B cell (primary cell): ENCODE results near the gene NCK1.

ENCODE experiments used
- CTCF ChIP-seq: fragments of 200-600 bp; IDR thresholded peaks from one replicate; pipeline ENCODE4 v1.8.0; 2022; ENCODE audit warnings: antibody characterized with exemption, mild to moderate bottlenecking
- EZH2 ChIP-seq: IDR thresholded peaks from 2 replicates; pipeline ENCODE4 v1.6.1; 2012; ENCODE audit warnings: borderline replicate concordance, low read depth, mild to moderate bottlenecking, moderate library complexity, low read length; ENCODE audit not compliant: insufficient read depth, poor library complexity, severe bottlenecking

DNA sequence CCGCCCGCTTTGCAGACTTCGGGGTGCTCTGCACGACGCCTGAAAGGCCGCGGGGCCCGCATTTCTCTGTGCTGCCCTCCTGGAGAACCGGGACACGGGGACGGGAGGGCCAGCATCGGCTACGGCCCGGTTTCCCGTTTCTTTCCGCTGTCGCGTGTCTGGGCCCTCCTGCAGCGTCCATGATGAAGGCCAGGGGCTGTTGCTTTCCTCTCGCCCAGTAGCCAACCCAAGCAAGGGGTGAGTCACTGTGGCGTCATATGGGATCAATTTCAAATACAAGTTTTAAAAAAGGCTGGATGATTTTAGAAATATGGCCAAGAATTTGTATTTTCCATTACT, 42.6 kb upstream of the NCK1 start:
- TF ChIP-seq CTCF, result no peak
- TF ChIP-seq EZH2, result no peak
